CD14-positive monocyte (primary cell): ENCODE data around the gene ANKRD30B. TPM values are rescaled to one million over a fixed set of nuclear protein-coding genes. Genes with fewer than 3 reads are reported as not detected.
"Not testable (repeated sequence)": the region's sequence is repeated elsewhere in the genome, so short reads cannot be mapped to it uniquely, and the experiment has no call there.

Source experiments
- DNase-seq, 3 donors: peaks; one replicate each; pipeline ENCODE4 v3.0.0-alpha.2; 2011 to 2022
- H2AFZ ChIP-seq: 2 replicates; pipeline ENCODE4 v1.6.0; 2012; ENCODE audit warnings: mild to moderate bottlenecking, low read depth, low read length, inconsistent platforms; ENCODE audit not compliant: insufficient read depth, poor library complexity, severe bottlenecking
- H3K27ac ChIP-seq, 2 donors: 1 replicate in 1 of 2; 2 replicates in 1 of 2; pipeline ENCODE4 v1.5.1; 2012 to 2013; ENCODE audit warnings: low read length in 2 of 2, control low read depth in 1 of 2, inconsistent platforms in 1 of 2, low read depth in 1 of 2, mild to moderate bottlenecking in 1 of 2
- H3K27me3 ChIP-seq, 2 donors: one replicate each; pipeline versions ENCODE4 v1.6.0 to v1.6.1; 2011 to 2013; ENCODE audit warnings: low read length in 2 of 2; ENCODE audit not compliant: control insufficient read depth in 2 of 2, insufficient read depth in 2 of 2
- H3K36me3 ChIP-seq, 2 donors: replicated peaks in 1 of 2; 1 replicate in 1 of 2; 2 replicates in 1 of 2; pipeline versions ENCODE4 v1.5.1 to v1.6.1; 2012 to 2013; ENCODE audit warnings: low read length in 2 of 2, control low read depth in 1 of 2, inconsistent platforms in 1 of 2, mild to moderate bottlenecking in 1 of 2; ENCODE audit not compliant: insufficient read depth in 2 of 2, control insufficient read depth in 1 of 2
- H3K4me1 ChIP-seq, 2 donors: 1 replicate in 1 of 2; 2 replicates in 1 of 2; pipeline versions ENCODE4 v1.5.1 to v1.6.1; 2012 to 2013; ENCODE audit warnings: low read length in 2 of 2, control low read depth in 1 of 2, inconsistent platforms in 1 of 2, mild to moderate bottlenecking in 1 of 2, moderate library complexity in 1 of 2; ENCODE audit not compliant: insufficient read depth in 2 of 2, control insufficient read depth in 1 of 2
- H3K4me2 ChIP-seq: replicated peaks from 2 replicates; pipeline ENCODE3; 2012; ENCODE audit warnings: low read length, moderate library complexity, mild to moderate bottlenecking; ENCODE audit not compliant: poor library complexity, severe bottlenecking; ENCODE audit errors: extremely low read depth
- H3K4me3 ChIP-seq, 3 experiments: fragments of 200-600 bp in 1 of 3; sonication (generic) in 1 of 3; replicated peaks in 1 of 3; 1 replicate in 2 of 3; 2 replicates in 1 of 3; pipeline ENCODE4 v1.5.1; 2011 to 2013; ENCODE audit warnings: low read length in 3 of 3, mild to moderate bottlenecking in 3 of 3, control low read depth in 2 of 3, low read depth in 2 of 3, inconsistent platforms in 1 of 3, moderate library complexity in 1 of 3
- H3K79me2 ChIP-seq: 2 replicates; pipeline ENCODE4 v1.6.0; 2012; ENCODE audit warnings: mild to moderate bottlenecking, control low read depth, inconsistent platforms, low read length, moderate library complexity; ENCODE audit not compliant: insufficient read depth
- H3K9ac ChIP-seq: 2 replicates; pipeline ENCODE4 v1.6.0; 2017; ENCODE audit warnings: low read length, mild to moderate bottlenecking; ENCODE audit not compliant: insufficient read depth, poor library complexity, severe bottlenecking
- H3K9me3 ChIP-seq, 2 donors: replicated peaks in 1 of 2; 1 replicate in 1 of 2; 2 replicates in 1 of 2; pipeline versions ENCODE4 v1.5.1 to v1.6.1; 2012 to 2013; ENCODE audit warnings: low read length in 2 of 2, control low read depth in 1 of 2; ENCODE audit not compliant: control insufficient read depth in 1 of 2, insufficient read depth in 1 of 2
- H4K20me1 ChIP-seq: 2 replicates; pipeline ENCODE4 v1.6.0; 2012; ENCODE audit warnings: mild to moderate bottlenecking, low read length, control low read depth, moderate library complexity; ENCODE audit not compliant: insufficient read depth
- H3K27ac Mint-ChIP-seq, 7 donors: one replicate each; pipeline ENCODE4 v1.8.0; 2020; ENCODE audit warnings: mild to moderate bottlenecking in 7 of 7, mixed read lengths in 7 of 7, moderate library complexity in 6 of 7, inconsistent platforms in 2 of 7
- H3K27me3 Mint-ChIP-seq, 3 donors: one replicate each; pipeline ENCODE4 v1.8.0; 2021 to 2022; ENCODE audit warnings: low read depth in 3 of 3, mild to moderate bottlenecking in 3 of 3, mixed read lengths in 3 of 3, moderate library complexity in 3 of 3, inconsistent platforms in 1 of 3
- H3K36me3 Mint-ChIP-seq, 2 donors: one replicate each; pipeline ENCODE4 v1.8.0; 2020; ENCODE audit warnings: mixed read lengths in 2 of 2, inconsistent platforms in 1 of 2, mild to moderate bottlenecking in 1 of 2
- H3K4me1 Mint-ChIP-seq: one replicate; pipeline ENCODE4 v1.8.0; 2020; ENCODE audit warnings: mild to moderate bottlenecking, mixed read lengths
- H3K4me3 Mint-ChIP-seq, 2 donors: one replicate each; pipeline ENCODE4 v1.8.0; 2020; ENCODE audit warnings: mild to moderate bottlenecking in 2 of 2, mixed read lengths in 2 of 2, moderate library complexity in 1 of 2
- H3K9me3 Mint-ChIP-seq, 7 donors: one replicate each; pipeline ENCODE4 v1.8.0; 2020 to 2022; ENCODE audit warnings: mixed read lengths in 7 of 7, mild to moderate bottlenecking in 6 of 7, moderate library complexity in 6 of 7, inconsistent platforms in 2 of 7
- CTCF ChIP-seq: fragments of 200-600 bp; IDR thresholded peaks from one replicate; pipeline ENCODE4 v1.8.0; 2022; ENCODE audit warnings: antibody characterized with exemption, mild to moderate bottlenecking
- WGBS: methylation state at CpG from one replicate; pipeline ENCODE4 v1.1.5; 2013; ENCODE audit warnings: missing lambda C conversion rate; ENCODE audit not compliant: insufficient coverage; 5-methylcytosine and 5-hydroxymethylcytosine counted together
- intact Hi-C, 2 donors: fragments of 100-400 bp; cut with micrococcal nuclease; formaldehyde crosslinking; loops; one replicate each; pipeline versions ENCODE4 v1.15.0 to v1.15.1; 2023
- polyA plus RNA-seq, 3 donors: library from polyadenylated mRNA; depleted of rRNA in 1 of 3; unstranded in 2 of 3; stranded (reverse) in 1 of 3; fragments of 300-500 nt in 2 of 3; fragments of >200 nt in 1 of 3; fragmentation: Illumina TruSeq in 2 of 3; gene quantifications; 1 replicate in 2 of 3; 2 replicates in 1 of 3; pipeline ENCODE4 v1.2.3, GENCODE V29; 2012 to 2021

Gene ANKRD30B
- polyA plus RNA-seq, 3 donors: not detected

- intact Hi-C loops, H3K27ac ChIP-seq, H3K79me2 ChIP-seq, H3K4me3 Mint-ChIP-seq, H3K27ac Mint-ChIP-seq, H3K4me1 Mint-ChIP-seq, DNase-seq, H3K4me2 ChIP-seq, H3K4me1 ChIP-seq, H2AFZ ChIP-seq, H3K27me3 Mint-ChIP-seq, H4K20me1 ChIP-seq, H3K27me3 ChIP-seq, H3K9me3 ChIP-seq, H3K9ac ChIP-seq, H3K36me3 Mint-ChIP-seq, H3K4me3 ChIP-seq, H3K36me3 ChIP-seq: not testable (repeated sequence)
- peaks cover 0 to 13% (median 1%) of the 10 kb centered on the region in 7 donors for H3K9me3 Mint-ChIP-seq
Observed at GRCh38 chr18:14721569-14721968, 26.4 kb upstream of the ANKRD30B start.

GRCh38 chr18:14739056-14739455 lies 8.9 kb upstream of the ANKRD30B start:
- H3K27me3 ChIP-seq, H3K79me2 ChIP-seq, H3K36me3 Mint-ChIP-seq, H3K27ac Mint-ChIP-seq, H3K4me3 ChIP-seq, H4K20me1 ChIP-seq, H3K4me1 Mint-ChIP-seq, DNase-seq, H2AFZ ChIP-seq, H3K36me3 ChIP-seq, H3K27ac ChIP-seq, H3K9ac ChIP-seq, H3K4me2 ChIP-seq, H3K4me1 ChIP-seq, H3K9me3 ChIP-seq, H3K27me3 Mint-ChIP-seq, intact Hi-C loops, H3K4me3 Mint-ChIP-seq, H3K9me3 Mint-ChIP-seq: not testable (repeated sequence)
- WGBS: no CpG with 5 or more reads among the region's 1 CpG

- H4K20me1 ChIP-seq: no peaks in the 10 kb centered on the region
- no peak for DNase-seq
- no peak overlapping the region for H3K27ac ChIP-seq
- H3K36me3 ChIP-seq: no peaks in the 10 kb centered on the region
- H3K9me3 ChIP-seq: peaks cover 10 to 33% of the 10 kb centered on the region in 2 donors
- peaks cover 0 to 5% of the 10 kb centered on the region in 2 donors for H3K27me3 ChIP-seq
- Mint-ChIP-seq H3K4me1 (no peaks in the 10 kb centered on the region), H3K27ac (no peak overlapping the region), H3K9me3 (peaks cover 7 to 28% (median 19%) of the 10 kb centered on the region in 7 donors), H3K27me3 (peaks cover 6 to 14% (median 7%) of the 10 kb centered on the region in 3 donors), H3K4me3 (no peak overlapping the region), H3K36me3 (no peaks in the 10 kb centered on the region)
- no peaks in the 10 kb centered on the region for H3K79me2 ChIP-seq
- intact Hi-C loops: no loop called here
- 100% methylated on average over 3 of the region's 18 CpGs for WGBS
- no peaks in the 10 kb centered on the region for H3K4me1 ChIP-seq
- TF ChIP-seq CTCF: no peak
- H3K4me3 ChIP-seq: no peak overlapping the region
- H3K4me2 ChIP-seq: no peak overlapping the region
- no peak overlapping the region for H2AFZ ChIP-seq
- no peak overlapping the region for H3K9ac ChIP-seq
Observed at GRCh38 chr18:14746897-14747296, 1.1 kb upstream of the ANKRD30B start.
